Measurements from ENCODE around the gene COL6A1.

COL6A1 gene

DNA sequence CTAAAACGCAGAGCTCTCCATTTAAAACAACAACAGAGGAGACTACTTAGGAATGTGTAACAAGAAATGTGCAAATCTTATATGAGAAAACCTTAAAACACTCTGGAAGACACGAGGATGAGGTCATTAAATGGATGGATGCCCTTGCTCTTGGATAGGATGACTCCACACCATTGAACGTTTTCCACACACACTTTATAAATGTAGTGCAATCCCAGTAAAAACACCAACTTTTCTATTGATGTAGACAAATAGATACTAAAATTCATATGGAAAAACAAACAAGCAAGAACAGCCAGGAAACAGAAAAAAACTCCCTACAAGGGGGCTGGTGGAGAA, 18.4 kb upstream of the COL6A1 start:
- Histone ChIP-seq H3K27me3 (ENCODE audit: insufficient read depth, poor library complexity, severe bottlenecking) (no peaks in the 10 kb centered on the region), H3K4me3 (replicated peaks; ENCODE audit: insufficient read depth, low read length) (no peak overlapping the region), H3K27ac (replicated peaks) (no peak overlapping the region)
- TF ChIP-seq, protein P1, sequence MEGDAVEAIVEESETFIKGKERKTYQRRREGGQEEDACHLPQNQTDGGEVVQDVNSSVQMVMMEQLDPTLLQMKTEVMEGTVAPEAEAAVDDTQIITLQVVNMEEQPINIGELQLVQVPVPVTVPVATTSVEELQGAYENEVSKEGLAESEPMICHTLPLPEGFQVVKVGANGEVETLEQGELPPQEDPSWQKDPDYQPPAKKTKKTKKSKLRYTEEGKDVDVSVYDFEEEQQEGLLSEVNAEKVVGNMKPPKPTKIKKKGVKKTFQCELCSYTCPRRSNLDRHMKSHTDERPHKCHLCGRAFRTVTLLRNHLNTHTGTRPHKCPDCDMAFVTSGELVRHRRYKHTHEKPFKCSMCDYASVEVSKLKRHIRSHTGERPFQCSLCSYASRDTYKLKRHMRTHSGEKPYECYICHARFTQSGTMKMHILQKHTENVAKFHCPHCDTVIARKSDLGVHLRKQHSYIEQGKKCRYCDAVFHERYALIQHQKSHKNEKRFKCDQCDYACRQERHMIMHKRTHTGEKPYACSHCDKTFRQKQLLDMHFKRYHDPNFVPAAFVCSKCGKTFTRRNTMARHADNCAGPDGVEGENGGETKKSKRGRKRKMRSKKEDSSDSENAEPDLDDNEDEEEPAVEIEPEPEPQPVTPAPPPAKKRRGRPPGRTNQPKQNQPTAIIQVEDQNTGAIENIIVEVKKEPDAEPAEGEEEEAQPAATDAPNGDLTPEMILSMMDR (IDR thresholded peaks at IDR 0.05; ENCODE audit: insufficient read depth, low read length), result no peak
- TF ChIP-seq SPI1 (IDR thresholded peaks at IDR 0.05; ENCODE audit: borderline replicate concordance, low read depth) (no peak), POLR2AphosphoS5 (IDR thresholded peaks at IDR 0.05; ENCODE audit: low read depth) (no peak), GABPA (IDR thresholded peaks at IDR 0.05; ENCODE audit: low read depth) (no peak)
- TF ChIP-seq, protein P2, sequence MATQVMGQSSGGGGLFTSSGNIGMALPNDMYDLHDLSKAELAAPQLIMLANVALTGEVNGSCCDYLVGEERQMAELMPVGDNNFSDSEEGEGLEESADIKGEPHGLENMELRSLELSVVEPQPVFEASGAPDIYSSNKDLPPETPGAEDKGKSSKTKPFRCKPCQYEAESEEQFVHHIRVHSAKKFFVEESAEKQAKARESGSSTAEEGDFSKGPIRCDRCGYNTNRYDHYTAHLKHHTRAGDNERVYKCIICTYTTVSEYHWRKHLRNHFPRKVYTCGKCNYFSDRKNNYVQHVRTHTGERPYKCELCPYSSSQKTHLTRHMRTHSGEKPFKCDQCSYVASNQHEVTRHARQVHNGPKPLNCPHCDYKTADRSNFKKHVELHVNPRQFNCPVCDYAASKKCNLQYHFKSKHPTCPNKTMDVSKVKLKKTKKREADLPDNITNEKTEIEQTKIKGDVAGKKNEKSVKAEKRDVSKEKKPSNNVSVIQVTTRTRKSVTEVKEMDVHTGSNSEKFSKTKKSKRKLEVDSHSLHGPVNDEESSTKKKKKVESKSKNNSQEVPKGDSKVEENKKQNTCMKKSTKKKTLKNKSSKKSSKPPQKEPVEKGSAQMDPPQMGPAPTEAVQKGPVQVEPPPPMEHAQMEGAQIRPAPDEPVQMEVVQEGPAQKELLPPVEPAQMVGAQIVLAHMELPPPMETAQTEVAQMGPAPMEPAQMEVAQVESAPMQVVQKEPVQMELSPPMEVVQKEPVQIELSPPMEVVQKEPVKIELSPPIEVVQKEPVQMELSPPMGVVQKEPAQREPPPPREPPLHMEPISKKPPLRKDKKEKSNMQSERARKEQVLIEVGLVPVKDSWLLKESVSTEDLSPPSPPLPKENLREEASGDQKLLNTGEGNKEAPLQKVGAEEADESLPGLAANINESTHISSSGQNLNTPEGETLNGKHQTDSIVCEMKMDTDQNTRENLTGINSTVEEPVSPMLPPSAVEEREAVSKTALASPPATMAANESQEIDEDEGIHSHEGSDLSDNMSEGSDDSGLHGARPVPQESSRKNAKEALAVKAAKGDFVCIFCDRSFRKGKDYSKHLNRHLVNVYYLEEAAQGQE (IDR thresholded peaks at IDR 0.05; ENCODE audit: insufficient replicate concordance, low read depth), result no peak
- no peak for DNase-seq (ENCODE audit: low read depth in 1 of 2, low spot score in 1 of 2)

DNA sequence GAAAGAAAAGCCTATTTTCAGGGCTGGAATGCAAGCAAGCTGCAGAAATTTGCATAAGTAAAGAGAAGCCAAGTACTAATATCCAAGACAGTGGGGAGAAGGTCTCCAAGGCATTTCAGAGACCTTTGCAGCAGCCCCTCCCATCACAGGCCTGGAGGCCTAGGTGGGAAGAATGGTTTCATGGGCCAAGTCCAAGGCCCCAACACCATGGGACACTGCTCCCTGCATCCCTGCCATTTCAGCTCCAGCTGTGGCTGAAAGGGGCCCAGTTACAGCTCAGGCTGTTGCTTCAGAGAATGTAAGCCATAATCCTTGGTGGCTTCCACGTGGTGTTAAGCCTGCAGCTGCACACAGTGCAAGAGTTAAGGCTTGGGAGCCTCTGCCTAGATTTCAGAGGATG, 16.9 kb upstream of the COL6A1 start:
- Histone ChIP-seq H3K4me3 (replicated peaks; ENCODE audit: insufficient read depth, low read length) (no peak overlapping the region), H3K27me3 (ENCODE audit: insufficient read depth, poor library complexity, severe bottlenecking) (no peaks in the 10 kb centered on the region), H3K27ac (replicated peaks) (no peak overlapping the region)
- no peak for DNase-seq (ENCODE audit: low read depth in 1 of 2, low spot score in 1 of 2)
- TF ChIP-seq, protein P1 (IDR thresholded peaks at IDR 0.05; ENCODE audit: insufficient read depth, low read length), result no peak
- no peak for TF ChIP-seq SPI1 (IDR thresholded peaks at IDR 0.05; ENCODE audit: borderline replicate concordance, low read depth)
- TF ChIP-seq, protein P2 (IDR thresholded peaks at IDR 0.05; ENCODE audit: insufficient replicate concordance, low read depth), result no peak
- TF ChIP-seq GABPA (IDR thresholded peaks at IDR 0.05; ENCODE audit: low read depth), result no peak
- TF ChIP-seq POLR2AphosphoS5 (IDR thresholded peaks at IDR 0.05; ENCODE audit: low read depth), result no peak

DNA sequence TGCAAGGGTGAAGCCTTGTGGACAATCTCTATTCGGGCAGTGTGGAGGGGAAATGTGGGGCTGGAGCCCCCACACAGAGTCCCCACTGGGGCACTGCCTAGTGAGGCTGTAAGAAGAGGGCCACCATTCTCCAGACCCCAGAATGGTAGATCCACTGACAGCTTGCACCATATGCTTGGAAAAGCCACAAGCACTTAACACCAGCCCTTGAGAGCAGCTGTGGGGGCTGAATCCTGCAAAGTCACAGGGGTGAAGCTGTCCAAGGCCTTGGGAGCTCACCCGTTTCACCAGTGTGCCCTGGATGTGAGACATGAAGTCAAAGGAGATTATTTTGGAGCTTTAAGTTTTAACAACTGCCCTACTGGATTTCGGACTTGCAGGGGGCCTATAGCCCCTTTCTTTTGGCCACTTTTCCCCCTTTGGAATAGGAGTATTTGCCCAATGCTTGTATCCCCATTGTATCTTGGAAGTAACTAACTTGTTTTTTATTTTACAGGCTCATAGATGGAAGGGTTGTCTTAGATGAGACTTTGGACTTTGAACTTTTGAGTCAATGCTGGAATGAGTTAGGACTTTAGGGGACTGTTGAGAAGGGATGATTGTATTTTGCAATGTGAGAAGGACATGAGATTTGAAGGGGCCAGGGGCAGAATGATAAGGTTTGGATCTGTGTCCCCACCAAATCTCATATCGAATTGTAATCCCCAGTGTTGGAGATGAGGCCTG, 16.3 kb upstream of the COL6A1 start:
- H3K4me3 ChIP-seq (replicated peaks; ENCODE audit: insufficient read depth, low read length), result no peak overlapping the region
- DNase-seq (ENCODE audit: low read depth in 1 of 2, low spot score in 1 of 2), result no peak
- TF ChIP-seq SPI1 (IDR thresholded peaks at IDR 0.05; ENCODE audit: borderline replicate concordance, low read depth), result no peak
- TF ChIP-seq POLR2AphosphoS5 (IDR thresholded peaks at IDR 0.05; ENCODE audit: low read depth), result no peak
- TF ChIP-seq, protein P1 (IDR thresholded peaks at IDR 0.05; ENCODE audit: insufficient read depth, low read length), result no peak
- TF ChIP-seq, protein P2 (IDR thresholded peaks at IDR 0.05; ENCODE audit: insufficient replicate concordance, low read depth), result no peak
- TF ChIP-seq GABPA (IDR thresholded peaks at IDR 0.05; ENCODE audit: low read depth), result no peak
- no peaks in the 10 kb centered on the region for H3K27me3 ChIP-seq (ENCODE audit: insufficient read depth, poor library complexity, severe bottlenecking)
- no peak overlapping the region for H3K27ac ChIP-seq (replicated peaks)
